ENCODE data around the gene SOCS7.

Gene SOCS7

GRCh38 chr17:38442548-38442947 is 90.9 kb downstream of the SOCS7 start:
- peak; percentile 29 for DNase-seq (ENCODE audit: low spot score)

GRCh38 chr17:38443356-38444031 is 91.8 kb downstream of the SOCS7 start:
- no peak for DNase-seq (ENCODE audit: low spot score)

GRCh38 chr17:38444151-38444550 is 92.5 kb downstream of the SOCS7 start:
- peak; percentile 64 for DNase-seq (ENCODE audit: low spot score)

GRCh38 chr17:38447502-38448085 is 96.0 kb downstream of the SOCS7 start:
- DNase-seq (ENCODE audit: low spot score): no peak

GRCh38 chr17:38448208-38448771 is 96.6 kb downstream of the SOCS7 start:
- DNase-seq (ENCODE audit: low spot score): no peak

GRCh38 chr17:38449364-38449763 is 97.7 kb downstream of the SOCS7 start:
- peak; percentile 27 for DNase-seq (ENCODE audit: low spot score)

- DNase-seq (ENCODE audit: low spot score): no peak
These were observed 98.9 kb downstream of the SOCS7 start for GRCh38 chr17:38450557-38451029.

- DNase-seq (ENCODE audit: low spot score): peak; percentile 20
These were observed 99.6 kb downstream of the SOCS7 start for GRCh38 chr17:38451030-38451839.

- no peak for DNase-seq (ENCODE audit: low spot score)
These were observed 100.3 kb downstream of the SOCS7 start for GRCh38 chr17:38451840-38452529.

GRCh38 chr17:38452719-38453118 is 101.1 kb downstream of the SOCS7 start:
- no peak for DNase-seq (ENCODE audit: low spot score)

GRCh38 chr17:38453951-38454421 is 102.3 kb downstream of the SOCS7 start:
- DNase-seq (ENCODE audit: low spot score): no peak

GRCh38 chr17:38454532-38454931 is 102.9 kb downstream of the SOCS7 start:
- peak; percentile 25 for DNase-seq (ENCODE audit: low spot score)
